HG03175 (cell line): Measurements from ENCODE around the gene SCFD2.
"Not testable (repeated sequence)": the region's sequence is repeated elsewhere in the genome, so short reads cannot be mapped to it uniquely, and the experiment has no call there.

Experiments used
- ATAC-seq: cut with Tn5 transposase; IDR thresholded peaks from one replicate; pipeline ENCODE4 v1.9.1; 2021; ENCODE audit warnings: mild to moderate bottlenecking, moderate library complexity; ENCODE audit not compliant: unreplicated experiment

SCFD2 gene

GRCh38 chr4:53059871-53060270 is 306.0 kb downstream of the SCFD2 start:
- no peak for ATAC-seq

DNA sequence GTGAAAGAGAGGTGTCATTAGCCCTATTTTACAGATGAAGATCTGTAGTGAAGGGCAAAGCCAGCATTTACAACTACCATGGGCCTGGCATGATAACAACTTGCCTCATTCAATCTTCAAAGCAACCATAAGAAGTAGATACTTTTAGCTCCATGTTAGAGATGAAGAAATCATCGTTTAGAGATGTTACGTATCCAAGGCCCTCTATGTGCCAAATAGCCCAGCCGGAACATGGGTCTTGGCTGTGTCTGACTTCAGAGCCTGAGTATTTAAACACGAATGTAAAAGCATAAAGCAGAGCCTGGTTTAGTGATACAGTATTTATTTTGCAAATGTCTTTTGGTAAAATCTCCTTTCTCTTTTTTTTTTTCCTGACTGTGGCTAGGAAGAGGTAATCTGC is 306.6 kb downstream of the SCFD2 start:
- no peak for ATAC-seq

GRCh38 chr4:53057679-53058078 is 308.2 kb downstream of the SCFD2 start:
- no peak for ATAC-seq

DNA sequence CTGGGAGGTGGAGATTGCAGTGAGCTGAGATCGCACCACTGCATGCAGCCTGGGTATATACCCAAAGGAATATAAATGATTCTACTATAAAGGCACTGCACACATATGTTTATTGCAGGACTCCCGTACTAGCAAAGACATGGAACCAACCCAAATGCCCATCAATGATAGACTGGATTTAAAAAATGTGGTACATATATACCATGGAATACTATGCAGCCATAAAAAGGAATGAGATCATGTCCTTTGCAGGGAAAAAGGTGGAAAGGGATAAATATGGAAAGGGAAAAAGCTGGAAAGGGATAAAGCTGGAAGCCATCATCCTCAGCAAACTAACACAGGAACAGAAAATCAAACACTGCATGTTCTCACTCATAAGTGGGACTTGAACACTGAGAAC is 308.8 kb downstream of the SCFD2 start:
- not testable (repeated sequence) for ATAC-seq

DNA sequence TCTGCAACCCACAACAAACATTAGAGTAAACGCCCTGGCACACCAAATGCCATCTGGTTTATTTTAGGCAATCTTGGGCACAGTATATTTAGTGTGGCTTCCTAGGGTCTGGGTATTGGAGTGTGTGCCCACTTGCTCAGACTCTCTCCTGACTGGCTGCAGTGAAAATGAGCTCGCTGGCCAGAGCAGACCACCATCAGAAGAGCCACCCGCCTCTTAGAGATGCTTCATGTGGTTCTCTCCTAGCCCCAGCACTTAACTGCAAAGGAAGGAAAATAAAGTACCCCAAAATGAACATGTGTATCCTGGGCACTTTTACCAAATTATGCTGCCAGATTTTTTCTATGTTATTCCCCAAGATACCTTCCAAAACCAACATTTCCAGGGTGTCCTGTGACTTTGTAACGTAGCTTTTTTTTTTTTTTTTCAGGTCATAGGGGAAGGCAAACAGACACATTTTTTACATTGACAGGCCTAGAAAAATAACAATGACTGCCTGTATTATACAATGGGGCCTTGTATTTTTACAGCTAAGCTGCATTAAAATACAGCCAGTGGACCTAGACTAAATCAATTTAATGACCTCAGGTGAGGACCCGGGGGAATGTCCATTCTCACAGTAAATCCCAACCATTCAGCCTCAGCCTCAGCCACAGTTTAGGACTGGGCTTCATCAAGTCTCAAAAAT is 310.0 kb downstream of the SCFD2 start:
- no peak for ATAC-seq

- no peak for ATAC-seq
These were observed 310.6 kb downstream of the SCFD2 start for GRCh38 chr4:53055274-53055673.

DNA sequence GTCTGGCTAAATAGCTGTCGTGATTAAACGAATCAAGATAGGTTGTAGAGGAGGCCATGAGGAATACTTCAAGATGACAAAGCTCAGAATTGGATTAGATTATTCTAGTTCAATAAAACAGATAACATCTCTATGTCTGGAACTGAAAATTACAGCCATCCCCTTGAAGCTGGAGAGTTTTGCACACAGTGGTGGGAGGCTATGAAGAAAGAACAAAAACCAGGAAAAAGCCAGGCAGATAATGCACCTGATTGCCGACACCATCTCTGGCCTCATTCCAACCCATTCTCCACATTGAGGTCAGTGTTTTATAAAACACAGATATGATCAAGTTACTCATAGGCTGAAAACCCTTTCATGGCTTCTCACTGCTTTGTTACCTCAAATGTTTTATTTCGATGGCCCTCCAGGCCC is 315.5 kb downstream of the SCFD2 start:
- ATAC-seq, result no peak

GRCh38 chr4:53049528-53049927 is 316.3 kb downstream of the SCFD2 start:
- ATAC-seq, result no peak

DNA sequence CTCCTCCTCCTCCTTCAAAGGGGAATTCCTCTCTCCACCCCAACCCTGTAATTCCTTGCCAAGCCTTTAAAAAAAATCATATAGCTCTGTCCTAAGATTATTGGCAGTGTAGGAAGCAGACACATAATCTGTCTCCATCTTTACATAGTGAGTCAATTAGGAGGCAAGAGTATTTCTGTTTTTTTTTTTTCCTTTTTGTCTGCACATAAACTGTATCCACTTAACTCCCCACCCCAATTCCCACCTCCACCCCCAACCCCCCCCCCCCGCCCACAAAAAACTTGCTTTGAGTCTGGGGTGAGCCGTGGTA is 321.3 kb downstream of the SCFD2 start:
- no peak for ATAC-seq

GRCh38 chr4:53043891-53044650 is 321.8 kb downstream of the SCFD2 start:
- ATAC-seq, result no peak

DNA sequence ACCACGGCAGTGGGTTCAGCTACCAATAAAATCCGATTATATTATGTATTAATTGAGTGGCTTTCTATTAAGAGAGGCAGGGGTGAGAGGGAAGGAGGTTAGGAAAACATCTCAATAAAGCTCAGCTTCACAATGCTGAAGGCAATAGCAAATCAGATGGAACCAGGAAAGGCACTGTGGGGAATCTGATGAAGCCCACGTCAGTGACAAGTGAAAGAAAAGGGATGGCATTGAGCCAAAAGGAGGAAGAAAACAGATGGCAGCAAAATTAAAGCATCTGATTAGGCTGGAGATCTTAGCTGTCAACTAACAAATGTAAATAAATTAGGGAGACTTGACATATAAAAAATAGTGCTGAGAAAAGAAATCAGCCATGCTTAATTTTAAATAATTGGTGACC is 322.8 kb downstream of the SCFD2 start:
- no peak for ATAC-seq

GRCh38 chr4:53040851-53041250 is 325.0 kb downstream of the SCFD2 start:
- ATAC-seq, result no peak

- no peak for ATAC-seq
These were observed 325.4 kb downstream of the SCFD2 start for GRCh38 chr4:53040459-53040815.

DNA sequence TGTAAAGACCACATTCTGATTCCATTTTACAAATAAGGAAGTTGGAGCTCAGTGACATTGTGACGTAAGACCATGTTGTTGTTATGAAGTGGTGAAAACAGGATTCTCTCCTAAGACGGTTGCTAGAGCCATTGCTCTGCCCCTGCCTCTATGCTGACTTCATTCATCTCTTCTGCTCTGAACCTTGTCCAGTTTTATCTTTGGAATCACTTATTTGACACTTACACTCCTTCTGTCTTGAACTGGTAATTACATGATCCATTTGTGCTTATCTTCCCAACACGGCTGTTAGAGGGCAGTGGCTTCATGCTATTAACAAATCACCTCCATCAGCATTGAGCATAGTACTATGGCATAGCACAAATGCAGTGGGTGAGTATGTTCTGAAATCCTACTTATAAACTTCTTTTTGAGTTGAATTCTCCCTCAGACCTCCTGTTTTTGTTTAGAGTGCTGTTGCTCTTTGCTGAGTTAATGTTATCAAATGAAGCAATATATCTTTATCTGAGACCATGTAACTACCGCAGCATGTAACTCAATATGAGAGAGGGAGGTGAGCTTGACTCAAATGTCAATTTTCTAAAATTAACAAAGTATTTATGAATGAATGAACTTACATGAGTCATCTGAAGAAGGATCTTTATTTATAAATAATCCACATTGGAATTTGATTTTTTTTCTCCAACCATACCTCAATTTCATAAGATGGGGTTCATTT is 326.0 kb downstream of the SCFD2 start:
- no peak for ATAC-seq

DNA sequence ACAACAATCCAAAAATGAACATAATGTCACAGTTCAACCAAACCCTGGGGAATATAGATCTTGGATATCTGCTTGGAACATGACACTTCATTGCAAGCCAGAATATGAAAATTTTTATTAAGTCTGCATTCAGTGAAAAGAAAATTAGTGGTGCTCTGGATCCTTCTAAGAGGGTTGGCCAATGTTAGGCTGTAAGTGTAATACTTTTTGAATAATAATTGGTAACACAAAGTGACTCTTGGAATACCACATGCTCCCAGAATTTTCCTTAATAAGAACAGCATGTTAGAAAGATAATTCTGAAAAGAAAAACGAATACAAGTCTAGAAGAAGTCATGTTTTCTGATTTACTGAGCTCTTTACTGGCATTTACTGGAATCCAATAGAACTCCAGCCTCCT is 328.0 kb downstream of the SCFD2 start:
- no peak for ATAC-seq

DNA sequence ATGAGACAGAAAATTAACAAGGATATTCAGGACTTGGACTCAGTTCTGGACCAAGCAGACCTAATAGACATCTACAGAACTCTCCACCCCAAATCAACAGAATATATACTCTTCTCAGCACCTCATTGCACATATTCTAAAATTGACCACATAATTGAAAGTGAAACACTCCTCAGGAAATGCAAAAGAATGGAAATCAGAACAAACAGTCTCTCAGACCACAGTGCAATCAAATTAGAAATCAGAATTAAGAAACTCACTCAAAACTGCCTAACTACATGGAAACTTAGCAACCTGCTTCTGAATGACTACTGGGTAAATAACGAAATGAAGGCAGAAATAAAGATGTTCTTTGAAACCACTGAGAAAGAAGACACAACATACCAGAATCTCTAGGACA is 333.0 kb downstream of the SCFD2 start:
- not testable (repeated sequence) for ATAC-seq

GRCh38 chr4:53026233-53026632 is 339.6 kb downstream of the SCFD2 start:
- ATAC-seq, result no peak

- peak; percentile 67 for ATAC-seq
These were observed 342.1 kb downstream of the SCFD2 start for GRCh38 chr4:53023677-53024299.

DNA sequence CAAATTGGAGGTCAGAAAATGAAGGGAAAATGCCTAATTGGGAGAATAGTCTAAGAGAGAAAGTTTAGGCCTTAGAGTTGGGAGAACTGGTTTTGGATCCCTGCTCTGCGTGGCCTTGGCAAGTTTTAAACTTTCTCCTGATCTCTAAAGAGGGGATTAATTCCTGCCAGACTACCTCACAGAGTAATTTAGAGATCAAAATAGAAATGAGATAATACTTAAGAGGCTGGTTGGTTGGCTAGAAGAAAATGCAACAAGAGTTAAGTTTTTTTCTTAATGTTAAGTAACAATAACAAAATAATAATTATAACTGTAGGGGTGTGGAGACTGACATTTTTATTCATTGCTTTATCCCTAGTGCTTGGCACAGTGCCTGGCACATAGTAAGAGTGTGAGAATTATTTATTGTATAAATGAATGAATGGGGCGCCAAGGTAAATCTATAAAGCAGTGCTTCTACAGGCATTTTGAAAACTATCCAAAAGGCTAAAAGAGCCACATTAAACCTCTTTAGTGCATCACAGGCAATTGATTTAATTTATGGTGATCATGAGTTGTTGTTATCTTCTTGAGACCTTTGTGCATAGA is 343.3 kb downstream of the SCFD2 start:
- ATAC-seq, result no peak

- no peak for ATAC-seq
These were observed 343.9 kb downstream of the SCFD2 start for GRCh38 chr4:53021754-53022512.
